Measurements from ENCODE around the gene LARGE1. TPM values are rescaled to one million over a fixed set of nuclear protein-coding genes. Genes with fewer than 3 reads are reported as not detected.

The LARGE1 gene
- total and polyA plus RNA-seq, 9 of the 15 experiments (the other 6 are each of a cell fraction or from before 2014, with no cell fraction given) = 0.01 to 0.66 (median 0.14) TPM; not detected in 2

DNA sequence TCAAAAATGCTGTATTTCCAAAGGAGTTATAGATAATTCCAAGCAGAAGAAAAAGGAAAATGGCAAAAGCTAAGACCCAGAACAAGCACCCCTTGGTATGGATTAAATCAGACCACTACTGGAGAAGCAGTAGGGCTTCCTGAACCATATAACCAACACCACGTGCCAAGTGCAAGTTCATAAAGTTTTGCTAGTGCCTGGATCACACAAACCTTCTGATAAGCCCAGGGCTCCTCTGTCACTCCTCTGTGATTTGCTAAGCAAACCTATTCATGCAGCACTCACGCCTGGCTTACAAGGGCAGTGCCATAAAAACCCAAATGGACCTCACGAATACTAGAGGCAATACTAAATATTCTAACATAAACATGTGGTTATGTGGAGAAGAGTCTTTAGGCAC is 13.3 kb downstream of the LARGE1 start:
- Histone ChIP-seq H3K9me3 (replicated peaks; ENCODE audit: control insufficient read depth, insufficient read depth, low read depth, low read length) (no peaks in the 10 kb centered on the region), H3K4me2 (ENCODE audit: insufficient read depth, low read length) (no peak overlapping the region), H2AFZ (ENCODE audit: low read depth, low read length) (no peak overlapping the region), H3K27me3 (ENCODE audit: control insufficient read depth in 2 of 2, insufficient read depth in 2 of 2, low read length in 2 of 2) (no peaks in the 10 kb centered on the region), H3K9ac (ENCODE audit: insufficient read depth in 1 of 2, low read depth in 2 of 2, low read length in 2 of 2) (no peak overlapping the region), H3K36me3 (ENCODE audit: control insufficient read depth, insufficient read depth, low read length) (no peaks in the 10 kb centered on the region), H3K4me1 (replicated peaks in 1 of 2; ENCODE audit: control insufficient read depth in 2 of 2, insufficient read depth in 2 of 2, low read length in 2 of 2) (no peaks in the 10 kb centered on the region), H3K9me1 (ENCODE audit: control insufficient read depth, insufficient read depth, low read length) (no peaks in the 10 kb centered on the region), H3K4me3 (no peak overlapping the region), H3K79me2 (ENCODE audit: control insufficient read depth, insufficient read depth, low read length) (no peaks in the 10 kb centered on the region), H4K20me1 (replicated peaks; ENCODE audit: control insufficient read depth, insufficient read depth, low read length) (no peaks in the 10 kb centered on the region), H3K27ac (ENCODE audit: extremely low read depth, low read depth, low read length) (no peak overlapping the region)
- TF ChIP-seq NFATC3 (IDR thresholded peaks at IDR 0.05) = no peak
- POLR2A ChIA-PET = no interaction called here
- BruUV-seq (replicated peaks) = no TSS peak
- FAIRE-seq = no peak
- intact Hi-C loops (cut with micrococcal nuclease) (no loop called here), in situ Hi-C loops (cut with MboI) (no loop called here)
- ATAC-seq = no peak
- CTCF ChIA-PET (ENCODE audit: low intra/inter-chr PET ratio) = no interaction called here
- DNase-seq (ENCODE audit: extremely low read depth in 1 of 4, low spot score in 3 of 4) = no peak
- WGBS (ENCODE audit: insufficient coverage, low coverage, missing lambda C conversion rate) = 0% methylated on average over 2 of the region's 3 CpGs

- no peaks in the 10 kb centered on the region for H3K27me3 ChIP-seq (ENCODE audit: control insufficient read depth in 2 of 2, insufficient read depth in 2 of 2, low read length in 2 of 2)
- no peaks in the 10 kb centered on the region for H3K9me1 ChIP-seq (ENCODE audit: control insufficient read depth, insufficient read depth, low read length)
- BruUV-seq (replicated peaks) = no TSS peak
- no peaks in the 10 kb centered on the region for H3K79me2 ChIP-seq (ENCODE audit: control insufficient read depth, insufficient read depth, low read length)
- FAIRE-seq = no peak
- POLR2A ChIA-PET = no interaction called here
- in situ Hi-C loops (cut with MboI) = no loop called here
- no peak overlapping the region for H3K4me2 ChIP-seq (ENCODE audit: insufficient read depth, low read length)
- no peak for ATAC-seq
- no peak overlapping the region for H2AFZ ChIP-seq (ENCODE audit: low read depth, low read length)
- no peak for DNase-seq (ENCODE audit: extremely low read depth in 1 of 4, low spot score in 3 of 4)
- no peak overlapping the region for H3K4me3 ChIP-seq
- H3K27ac ChIP-seq (ENCODE audit: extremely low read depth, low read depth, low read length) = no peak overlapping the region
- CTCF ChIA-PET (ENCODE audit: low intra/inter-chr PET ratio) = no interaction called here
- H4K20me1 ChIP-seq (replicated peaks; ENCODE audit: control insufficient read depth, insufficient read depth, low read length) = no peaks in the 10 kb centered on the region
- H3K4me1 ChIP-seq (replicated peaks in 1 of 2; ENCODE audit: control insufficient read depth in 2 of 2, insufficient read depth in 2 of 2, low read length in 2 of 2) = no peaks in the 10 kb centered on the region
- H3K9me3 ChIP-seq (replicated peaks; ENCODE audit: control insufficient read depth, insufficient read depth, low read depth, low read length) = no peaks in the 10 kb centered on the region
- no peak overlapping the region for H3K9ac ChIP-seq (ENCODE audit: insufficient read depth in 1 of 2, low read depth in 2 of 2, low read length in 2 of 2)
- intact Hi-C loops (cut with micrococcal nuclease) = no loop called here
- H3K36me3 ChIP-seq (ENCODE audit: control insufficient read depth, insufficient read depth, low read length) = no peaks in the 10 kb centered on the region
- TF ChIP-seq, protein P1, sequence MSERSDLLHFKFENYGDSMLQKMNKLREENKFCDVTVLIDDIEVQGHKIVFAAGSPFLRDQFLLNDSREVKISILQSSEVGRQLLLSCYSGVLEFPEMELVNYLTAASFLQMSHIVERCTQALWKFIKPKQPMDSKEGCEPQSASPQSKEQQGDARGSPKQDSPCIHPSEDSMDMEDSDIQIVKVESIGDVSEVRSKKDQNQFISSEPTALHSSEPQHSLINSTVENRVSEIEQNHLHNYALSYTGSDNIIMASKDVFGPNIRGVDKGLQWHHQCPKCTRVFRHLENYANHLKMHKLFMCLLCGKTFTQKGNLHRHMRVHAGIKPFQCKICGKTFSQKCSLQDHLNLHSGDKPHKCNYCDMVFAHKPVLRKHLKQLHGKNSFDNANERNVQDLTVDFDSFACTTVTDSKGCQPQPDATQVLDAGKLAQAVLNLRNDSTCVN (CRISPR knock-in tag; IDR thresholded peaks at IDR 0.05) = no peak
- TF ChIP-seq TEAD4 (IDR thresholded peaks at IDR 0.05; ENCODE audit: low read length) = no peak
- no peak for TF ChIP-seq TEAD4 (CRISPR knock-in tag; IDR thresholded peaks at IDR 0.05; ENCODE audit: borderline replicate concordance)
- no peak for TF ChIP-seq ZNF395 (CRISPR knock-in tag; IDR thresholded peaks at IDR 0.05)
- TF ChIP-seq, protein P2, sequence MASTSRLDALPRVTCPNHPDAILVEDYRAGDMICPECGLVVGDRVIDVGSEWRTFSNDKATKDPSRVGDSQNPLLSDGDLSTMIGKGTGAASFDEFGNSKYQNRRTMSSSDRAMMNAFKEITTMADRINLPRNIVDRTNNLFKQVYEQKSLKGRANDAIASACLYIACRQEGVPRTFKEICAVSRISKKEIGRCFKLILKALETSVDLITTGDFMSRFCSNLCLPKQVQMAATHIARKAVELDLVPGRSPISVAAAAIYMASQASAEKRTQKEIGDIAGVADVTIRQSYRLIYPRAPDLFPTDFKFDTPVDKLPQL (IDR thresholded peaks at IDR 0.05; ENCODE audit: extremely low read depth, insufficient read length) = no peak
- TF ChIP-seq, protein P3, sequence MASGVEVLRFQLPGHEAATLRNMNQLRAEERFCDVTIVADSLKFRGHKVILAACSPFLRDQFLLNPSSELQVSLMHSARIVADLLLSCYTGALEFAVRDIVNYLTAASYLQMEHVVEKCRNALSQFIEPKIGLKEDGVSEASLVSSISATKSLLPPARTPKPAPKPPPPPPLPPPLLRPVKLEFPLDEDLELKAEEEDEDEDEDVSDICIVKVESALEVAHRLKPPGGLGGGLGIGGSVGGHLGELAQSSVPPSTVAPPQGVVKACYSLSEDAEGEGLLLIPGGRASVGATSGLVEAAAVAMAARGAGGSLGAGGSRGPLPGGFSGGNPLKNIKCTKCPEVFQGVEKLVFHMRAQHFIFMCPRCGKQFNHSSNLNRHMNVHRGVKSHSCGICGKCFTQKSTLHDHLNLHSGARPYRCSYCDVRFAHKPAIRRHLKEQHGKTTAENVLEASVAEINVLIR (CRISPR knock-in tag; IDR thresholded peaks at IDR 0.05) = no peak
- TF ChIP-seq TEAD2 (tag; IDR thresholded peaks at IDR 0.05) = no peak
- TF ChIP-seq MLX (CRISPR knock-in tag; conservative IDR thresholded peaks at IDR 0.05) = no peak
These were observed 13.8 kb downstream of the LARGE1 start for GRCh38 chr22:33906475-33906874.

Data from K562 (cell line).